Measurements from ENCODE around the gene VPS13A. TPM values are rescaled to one million over a fixed set of nuclear protein-coding genes. Genes with fewer than 3 reads are reported as not detected.

Gene VPS13A
- total RNA-seq, 1 donor from 2014 or later, result 50.2 TPM

DNA sequence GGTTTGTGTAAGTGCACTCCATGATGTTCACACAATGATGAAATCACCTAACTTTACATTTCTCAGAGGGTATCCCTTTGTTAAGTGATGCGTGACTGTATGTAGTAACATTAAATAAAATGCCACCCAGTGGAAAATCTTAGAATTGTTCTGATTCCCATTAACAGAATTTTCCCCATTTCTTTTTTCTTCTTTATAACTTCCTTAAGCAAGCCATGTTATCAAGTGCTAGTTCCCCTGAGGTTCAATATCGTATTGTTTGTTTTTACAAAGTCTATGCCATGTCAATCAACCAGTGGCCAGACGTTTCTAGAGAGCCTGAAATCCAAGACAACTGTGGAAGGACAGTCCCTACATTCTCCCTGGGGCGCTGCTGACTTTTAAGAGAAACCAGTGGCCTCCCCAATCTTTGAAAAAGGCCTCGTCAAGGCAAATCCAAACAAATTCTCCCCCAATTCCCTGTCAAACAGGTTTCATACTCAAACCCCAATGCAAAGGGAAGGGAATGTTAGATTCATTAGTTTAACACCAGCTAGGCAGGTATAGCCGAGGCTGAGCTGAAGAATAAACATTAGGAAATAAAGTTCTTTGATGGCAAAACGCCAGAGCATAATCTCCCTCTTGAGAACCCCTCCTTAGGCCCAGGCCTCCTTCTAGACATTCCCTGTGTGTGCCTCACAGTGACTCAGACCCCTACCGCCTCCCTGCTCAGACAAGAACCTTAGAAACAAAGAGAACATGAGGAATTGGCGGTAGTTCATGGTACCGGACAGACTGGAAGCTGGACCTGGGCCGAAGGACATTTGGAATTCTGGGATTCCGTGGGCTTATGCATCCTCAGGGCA, 272.1 kb downstream of the VPS13A start:
- DNase-seq (ENCODE audit: low spot score), result no peak
- intact Hi-C loops (cut with DNase I), result loop anchor here (10.0 kb wide), 1 partner anchor 585 kb away; the partner anchor contains the start of gene GNAQ

DNA sequence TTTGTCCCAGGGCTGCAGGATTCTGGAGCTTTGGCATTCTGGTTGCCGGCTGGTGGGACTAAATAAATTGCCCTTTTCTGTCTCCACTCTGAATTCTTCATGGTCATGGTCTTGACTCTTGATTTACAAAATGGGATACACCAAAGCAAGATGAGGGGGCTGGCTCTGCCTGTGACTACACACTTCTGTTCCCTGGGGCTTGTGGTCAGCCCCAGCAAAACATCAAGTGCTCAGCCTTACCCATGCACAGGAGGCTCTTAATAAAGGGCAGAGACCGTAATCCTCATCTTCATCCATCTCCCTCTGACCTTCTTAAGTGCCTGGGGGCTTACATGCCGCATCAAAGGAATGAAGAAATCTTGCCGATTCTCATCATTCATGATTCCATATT, 272.7 kb downstream of the VPS13A start:
- intact Hi-C loops (cut with DNase I), result loop anchor here (10.0 kb wide), 1 partner anchor 585 kb away; the partner anchor contains the start of gene GNAQ
- DNase-seq (ENCODE audit: low spot score), result no peak

DNA sequence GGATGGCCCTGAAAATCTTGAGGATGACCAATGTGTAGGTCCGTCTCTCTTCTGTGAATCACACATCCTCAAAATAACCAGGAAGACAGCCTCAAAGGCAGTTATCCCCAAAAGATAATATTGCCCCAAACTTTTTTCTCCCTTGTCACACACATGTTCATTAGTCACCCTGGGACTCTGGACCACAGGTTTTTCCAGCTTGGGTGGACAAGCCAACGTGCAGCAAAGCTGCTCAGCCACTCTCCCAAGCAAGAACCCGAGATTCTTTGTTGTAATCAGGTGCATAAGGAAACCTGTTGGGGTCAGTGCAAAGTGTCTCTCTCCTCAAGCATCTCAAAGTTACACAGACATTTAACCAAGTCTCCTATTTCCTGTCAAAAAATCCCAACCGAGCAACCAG, 274.2 kb downstream of the VPS13A start:
- no peak for DNase-seq (ENCODE audit: low spot score)
- intact Hi-C loops (cut with DNase I), result loop anchor here (10.0 kb wide), 1 partner anchor 583 kb away; the partner anchor contains the start of gene GNAQ

DNA sequence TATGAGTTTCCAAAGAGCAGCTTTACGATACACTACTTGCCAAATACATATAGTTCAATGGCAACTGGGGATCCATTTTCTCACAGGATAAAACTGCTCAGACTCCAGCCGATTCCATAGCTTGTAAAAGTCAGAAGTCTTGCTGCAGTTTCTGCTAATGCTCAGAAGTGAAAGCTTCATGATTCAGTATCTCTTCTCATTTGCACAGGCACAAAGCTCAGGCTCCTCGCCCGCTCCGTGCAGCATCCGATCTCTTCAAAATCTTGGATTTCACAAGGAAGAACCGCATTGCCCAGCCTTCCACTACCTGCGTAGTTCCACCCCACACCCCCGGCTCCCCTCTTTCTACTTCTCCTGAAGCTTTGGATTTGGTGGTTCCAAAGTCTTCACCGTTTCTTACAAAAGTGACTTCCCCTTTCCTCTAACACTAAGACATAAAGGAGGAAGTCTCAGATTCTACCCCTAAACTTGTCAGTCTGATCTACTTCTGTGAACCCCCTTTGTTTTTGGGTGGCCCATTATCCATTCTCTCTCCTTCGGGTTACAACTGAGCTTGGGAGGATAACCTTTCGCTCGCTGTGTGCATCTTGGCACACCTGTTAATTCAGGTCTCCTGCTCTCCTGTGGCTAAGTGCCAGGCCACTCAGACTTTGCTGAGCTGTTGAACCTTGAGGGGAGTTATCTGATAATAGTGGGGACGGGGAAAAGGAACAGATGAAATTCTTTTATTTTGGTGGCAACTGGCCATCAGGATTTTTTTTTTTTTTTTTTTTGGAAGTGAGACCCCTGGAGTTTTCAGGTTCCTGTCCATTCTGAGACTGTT, 276.7 kb downstream of the VPS13A start:
- no peak for DNase-seq (ENCODE audit: low spot score)
- intact Hi-C loops (cut with DNase I), result loop anchor here (10.0 kb wide), 1 partner anchor 581 kb away; the partner anchor contains the start of gene GNAQ

DNA sequence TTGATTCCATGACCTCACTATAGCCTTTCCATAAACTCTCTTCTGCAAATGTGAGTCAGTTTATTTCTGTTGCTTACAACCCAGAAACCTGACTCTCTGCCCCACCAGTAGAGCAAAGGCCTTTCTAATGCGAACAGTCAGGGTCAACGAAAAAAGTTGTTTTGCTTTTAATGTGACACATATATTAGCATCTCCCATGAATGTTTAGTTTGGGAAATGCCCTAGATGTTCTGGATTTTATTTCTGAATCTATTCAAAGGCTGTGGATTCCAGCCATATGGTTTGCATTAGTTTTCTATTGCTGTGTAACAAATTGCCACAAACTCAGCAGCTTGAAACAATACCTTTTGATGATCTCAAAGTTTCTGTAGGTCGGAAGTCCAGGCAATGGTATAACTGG, 277.3 kb downstream of the VPS13A start:
- intact Hi-C loops (cut with DNase I), result loop anchor here (5.0 to 10.0 kb wide), 3 partner anchors 153 to 580 kb away; partner anchors contain the start of gene GNAQ

DNA sequence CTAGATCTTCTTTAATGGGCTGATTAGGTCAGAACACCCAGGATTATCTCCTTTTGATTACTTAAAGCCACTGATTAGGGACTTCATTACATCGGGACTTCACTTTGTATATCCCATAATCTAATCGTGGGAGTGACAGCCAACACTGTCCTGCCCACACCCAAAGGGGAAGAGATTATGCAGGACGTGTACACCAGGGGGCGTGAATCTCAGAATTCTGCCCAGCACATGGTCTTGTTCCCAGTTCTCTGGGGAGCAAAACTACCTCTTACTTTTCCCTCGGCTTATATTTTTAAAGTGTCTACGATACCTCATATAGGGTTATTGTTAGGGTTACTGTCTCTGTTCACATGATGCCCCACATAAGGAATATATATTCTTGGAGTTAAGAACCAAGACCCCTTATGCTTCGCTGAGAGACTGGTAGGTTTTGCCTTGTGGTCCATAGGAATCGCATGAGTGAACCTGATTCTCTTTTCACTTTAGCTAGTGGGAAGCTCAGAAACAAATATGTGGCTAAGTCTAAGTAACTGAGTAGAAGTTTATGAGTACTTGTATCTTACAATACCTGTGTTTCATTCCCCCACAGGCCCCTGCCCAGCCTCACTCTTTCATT, 278.1 kb downstream of the VPS13A start:
- no peak for DNase-seq (ENCODE audit: low spot score)
- intact Hi-C loops (cut with DNase I), result loop anchor here (5.0 to 10.0 kb wide), 3 partner anchors 152 to 579 kb away; partner anchors contain the start of gene GNAQ

More for the DNA sequence above, 277.3 kb downstream of the VPS13A start:
- no peak for DNase-seq (ENCODE audit: low spot score)

DNA sequence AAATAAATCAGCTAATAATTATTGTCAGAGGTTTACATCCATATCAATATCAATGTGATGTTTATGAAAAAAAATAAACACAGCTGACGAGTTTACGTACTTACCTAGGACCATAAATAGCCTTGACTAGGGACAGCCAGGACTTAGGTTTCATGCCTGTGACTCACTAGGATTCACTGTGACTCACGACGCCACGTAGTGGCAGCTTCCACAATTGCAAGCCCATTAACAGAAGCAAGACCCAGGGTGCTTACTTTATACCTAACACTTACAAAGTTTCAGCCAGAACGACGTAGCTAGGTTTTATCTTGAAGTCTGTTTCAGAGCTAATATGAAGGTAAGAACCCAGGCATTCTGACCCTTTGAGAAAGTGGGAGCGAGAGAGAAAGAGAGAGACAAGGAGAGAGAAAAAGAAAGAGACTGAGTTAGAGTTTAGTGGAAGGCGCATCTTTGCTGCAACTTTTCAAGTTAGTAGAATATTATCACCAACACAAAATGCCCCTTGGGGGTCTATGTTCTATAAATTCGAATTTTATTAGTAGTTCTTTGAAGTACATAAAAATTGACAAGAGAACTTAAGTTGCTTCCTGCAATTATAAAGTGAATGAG, 279.6 kb downstream of the VPS13A start:
- peak; percentile 89 for DNase-seq (ENCODE audit: low spot score)
- intact Hi-C loops (cut with DNase I), result loop anchor here (2.0 to 10.0 kb wide), 4 partner anchors 150 to 578 kb away; partner anchors contain the start of genes GNA14 and GNAQ

DNA sequence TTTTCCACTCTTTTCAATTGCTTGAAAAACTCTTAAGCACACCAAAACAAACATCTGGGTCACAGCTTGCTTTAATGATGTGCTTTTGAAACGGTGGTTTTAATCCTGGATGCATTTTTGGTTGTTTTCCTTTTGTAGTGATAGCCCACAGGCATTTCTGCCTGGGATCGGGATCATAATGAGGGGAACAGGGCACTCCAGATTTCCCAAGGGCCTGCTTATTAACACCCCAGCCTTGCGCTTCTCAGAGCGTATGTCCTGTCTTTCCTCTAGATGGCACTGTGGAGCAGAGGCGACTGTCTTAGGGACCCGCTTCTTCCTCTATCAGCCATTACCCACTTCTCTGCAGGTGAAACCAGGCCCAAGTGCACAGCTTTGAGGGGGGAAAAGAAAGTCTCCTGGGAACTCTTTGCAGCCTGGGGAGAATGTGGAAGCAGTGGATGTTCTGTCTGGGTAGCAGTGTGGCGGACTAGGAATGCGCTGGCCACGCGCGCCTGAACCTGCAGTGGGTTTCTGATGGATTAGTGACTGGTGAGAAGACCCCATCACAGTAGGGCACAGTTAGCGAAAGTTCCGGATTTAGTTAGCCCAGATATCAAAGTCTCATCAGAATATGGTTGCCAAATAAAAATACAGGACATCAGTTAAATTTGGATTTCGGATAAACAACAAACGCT, 280.7 kb downstream of the VPS13A start:
- intact Hi-C loops (cut with DNase I), result loop anchor here (2.0 to 10.0 kb wide), 4 partner anchors 149 to 577 kb away; partner anchors contain the start of genes GNA14 and GNAQ
- no peak for DNase-seq (ENCODE audit: low spot score)

DNA sequence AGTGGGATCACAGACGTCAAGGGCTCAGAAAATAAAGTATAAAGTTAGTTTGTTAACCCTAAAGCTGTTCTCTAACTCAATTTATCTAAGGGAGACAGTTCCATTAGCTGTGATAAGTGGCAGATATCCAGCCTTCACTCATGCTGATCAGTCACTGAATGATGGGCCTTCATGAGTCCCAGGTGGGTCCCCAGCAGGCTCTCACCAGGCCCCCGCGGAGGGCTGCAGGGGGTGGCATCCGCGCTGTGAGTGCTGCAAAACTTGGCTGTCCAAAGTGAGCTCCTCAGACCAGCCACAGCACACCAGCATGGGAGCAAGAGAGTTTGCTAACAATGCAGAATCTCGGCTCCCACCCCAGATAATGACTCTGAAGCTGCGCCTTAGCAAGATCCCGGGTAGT, 283.6 kb downstream of the VPS13A start:
- no peak for DNase-seq (ENCODE audit: low spot score)
- intact Hi-C loops (cut with DNase I), result no loop called here

DNA sequence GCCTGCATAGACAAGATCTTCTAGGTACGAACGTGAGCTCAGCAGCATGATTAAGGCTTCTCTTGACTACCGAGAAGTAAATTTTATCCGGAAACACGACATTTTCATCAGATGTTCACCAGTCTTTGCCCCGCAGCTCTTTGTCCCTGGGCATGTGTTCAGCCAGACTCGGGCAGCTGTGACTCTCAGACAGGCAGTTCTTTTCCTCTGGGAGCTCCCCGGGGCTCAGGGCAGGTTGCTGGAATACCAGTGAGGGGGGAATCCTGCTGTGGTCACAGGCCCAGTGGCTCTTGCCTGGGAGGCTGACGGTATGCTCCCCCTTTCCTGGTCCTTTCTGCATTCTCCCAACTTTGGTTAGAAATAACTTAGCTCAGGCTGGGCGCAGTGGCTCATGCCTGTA, 284.7 kb downstream of the VPS13A start:
- intact Hi-C loops (cut with DNase I), result no loop called here
- DNase-seq (ENCODE audit: low spot score), result no peak

DNA sequence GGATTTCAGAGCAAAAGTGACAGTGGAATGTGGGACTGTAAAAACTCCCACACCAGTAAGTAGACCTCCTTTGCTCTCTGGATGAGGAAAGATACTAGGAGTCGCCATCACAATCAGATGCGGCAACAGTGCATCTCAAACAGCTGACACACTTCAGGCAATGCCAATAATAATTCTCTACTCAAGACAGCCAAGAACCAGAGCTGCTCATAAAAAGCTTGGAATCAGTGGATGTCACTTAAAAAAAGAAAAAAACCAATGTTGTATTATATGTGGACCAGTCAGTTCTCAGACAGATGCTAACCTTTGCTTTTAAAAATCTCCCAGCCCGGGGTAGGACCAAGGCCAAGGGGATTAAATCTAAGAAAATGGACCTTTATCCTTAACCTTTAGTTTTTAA, 285.8 kb downstream of the VPS13A start:
- intact Hi-C loops (cut with DNase I), result no loop called here
- no peak for DNase-seq (ENCODE audit: low spot score)

DNA sequence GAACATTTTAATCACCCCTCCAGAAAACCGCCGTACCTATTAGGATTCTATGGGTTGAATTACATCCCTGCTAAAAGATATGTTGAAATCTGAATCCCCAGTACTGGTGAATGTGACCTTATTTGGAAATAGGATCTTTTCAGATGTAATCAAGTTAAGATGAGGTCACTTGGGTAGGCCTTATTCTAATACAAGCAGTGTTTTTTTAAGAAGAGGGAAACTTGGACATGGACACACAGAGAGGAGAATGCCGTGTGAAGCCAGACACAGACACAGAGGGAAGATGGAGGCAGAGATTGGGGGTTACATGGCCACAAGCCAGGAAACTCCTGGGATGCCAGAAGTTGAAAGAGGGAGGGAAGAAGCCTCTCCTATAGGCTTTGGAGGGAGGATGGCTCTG, 287.3 kb downstream of the VPS13A start:
- intact Hi-C loops (cut with DNase I), result no loop called here
- DNase-seq (ENCODE audit: low spot score), result no peak

DNA sequence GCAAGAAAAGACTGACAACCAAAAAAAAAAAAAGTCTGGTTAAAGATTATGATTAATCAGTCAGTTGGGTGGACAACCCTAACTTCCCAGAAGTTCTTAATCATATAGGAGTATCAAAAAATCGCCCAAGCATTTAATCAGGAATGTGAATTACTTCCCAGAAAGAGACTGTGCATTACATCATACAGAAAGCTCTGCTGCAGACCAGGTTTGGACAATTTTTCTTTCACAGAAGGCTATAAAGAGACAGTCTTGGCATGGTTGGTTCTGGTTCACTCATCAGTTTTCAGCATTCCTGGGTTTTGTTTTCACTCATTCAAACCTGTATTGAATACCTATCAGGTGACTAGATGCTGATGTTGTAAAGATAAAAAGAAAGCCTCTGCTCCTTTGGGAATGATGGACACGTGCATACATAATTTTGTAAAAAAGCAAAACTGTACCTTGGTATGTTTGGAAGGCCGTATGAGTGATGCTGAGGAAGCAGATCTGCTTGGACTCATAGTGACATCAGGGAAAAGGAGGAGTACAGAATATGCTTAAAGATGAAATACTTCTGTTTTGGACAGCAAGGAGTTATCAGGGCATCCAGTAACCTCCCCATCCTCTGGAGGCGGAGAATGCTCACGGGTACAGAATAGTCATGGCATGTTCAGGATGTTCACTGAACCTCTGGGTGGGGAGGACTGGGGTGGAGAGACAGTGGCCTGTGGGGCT, 292.3 kb downstream of the VPS13A start:
- intact Hi-C loops (cut with DNase I), result no loop called here
- no peak for DNase-seq (ENCODE audit: low spot score)

Other genes with a start within 250 kb of the VPS13A start
- gene FOXB2, start 157.9 kb upstream of the VPS13A start, total RNA-seq, result 0.19 TPM